ENCODE measurements around the gene RASIP1.

- TF ChIP-seq FOXM1 (IDR thresholded peaks at IDR 0.05; ENCODE audit: borderline replicate concordance) (no peak), ZNF384 (IDR thresholded peaks at IDR 0.05) (no peak), ELF4 (IDR thresholded peaks at IDR 0.05) (no peak), L3MBTL2 (conservative IDR thresholded peaks at IDR 0.05) (no peak), HDGF (IDR thresholded peaks at IDR 0.05; ENCODE audit: borderline replicate concordance) (no peak), SUZ12 (IDR thresholded peaks at IDR 0.05) (no peak), FOXA1 (IDR thresholded peaks at IDR 0.05) (no peak), ARNT (IDR thresholded peaks at IDR 0.05) (no peak)
Measured at GRCh38 chr19:48719263-48720171, 20.9 kb downstream of the RASIP1 start, which contains the start of gene MAMSTR.

Data from HEK293T (cell line).